NCI-H2081 (cell line): ENCODE data around the gene RNF113B.

Experiments used
- DNase-seq, 2 experiments: peaks; one replicate each; lab custom pipeline; 2025; lab: John Stamatoyannopoulos, UW

Gene RNF113B

GRCh38 chr13:98173431-98174152 lies 3.5 kb downstream of the RNF113B start:
- DNase-seq, result no peak

GRCh38 chr13:98172590-98173422 lies 4.3 kb downstream of the RNF113B start:
- DNase-seq, result no peak

- no peak for DNase-seq
Observed at GRCh38 chr13:98171900-98172589, 5.0 kb downstream of the RNF113B start.

- no peak for DNase-seq
Observed at GRCh38 chr13:98169331-98169730, 7.7 kb downstream of the RNF113B start.

- no peak for DNase-seq
Observed at GRCh38 chr13:98162935-98163334, 14.1 kb downstream of the RNF113B start.

GRCh38 chr13:98158172-98158899 lies 18.7 kb downstream of the RNF113B start:
- no peak for DNase-seq

- no peak for DNase-seq
Observed at GRCh38 chr13:98157609-98158008, 19.5 kb downstream of the RNF113B start.

GRCh38 chr13:98157188-98157587 lies 19.9 kb downstream of the RNF113B start:
- DNase-seq, result no peak

GRCh38 chr13:98156259-98156658 lies 20.8 kb downstream of the RNF113B start:
- no peak for DNase-seq

- no peak for DNase-seq
Observed at GRCh38 chr13:98155475-98156109, 21.5 kb downstream of the RNF113B start.

- DNase-seq, result no peak
Observed at GRCh38 chr13:98150832-98151479, 26.1 kb downstream of the RNF113B start.

- DNase-seq, result no peak
Observed at GRCh38 chr13:98147521-98147920, 29.5 kb downstream of the RNF113B start.

GRCh38 chr13:98144801-98145350 lies 32.2 kb downstream of the RNF113B start:
- peak; percentile 14 to 56 for DNase-seq

GRCh38 chr13:98144027-98144741 lies 32.9 kb downstream of the RNF113B start:
- peak in 1 of 2 experiments; percentile 44 for DNase-seq

- peak in 1 of 2 experiments; percentile 38 for DNase-seq
Observed at GRCh38 chr13:98143601-98144026, 33.5 kb downstream of the RNF113B start.

- DNase-seq, result no peak
Observed at GRCh38 chr13:98143157-98143553, 33.9 kb downstream of the RNF113B start.

GRCh38 chr13:98142380-98143156 lies 34.5 kb downstream of the RNF113B start, which contains the start of gene FARP1:
Gene FARP1, plus strand, starts transcription at chr13:98143094. Its CDS starts 70,149 bp downstream, at chr13:98213243.
- DNase-seq, result peak; percentile 87 to 91

- no peak for DNase-seq
Observed at GRCh38 chr13:98141509-98142379, 35.3 kb downstream of the RNF113B start.
